SK-N-SH treated with all-trans-retinoic acid at 6 μM for 48 hours (cell line): ENCODE results near the gene ETS1.

Experiments
- ATAC-seq: fragments of 200-7000 bp; cut with Tn5 transposase; 3 replicates; pipeline ENCODE4 v1.9.1; 2020; ENCODE audit warnings: mild to moderate bottlenecking, moderate library complexity
- ARNTL ChIP-seq: fragments of 450-650 bp; formaldehyde crosslinking; IDR thresholded peaks from 2 replicates; pipeline ENCODE4 v1.5.0; 2020; ENCODE audit warnings: low read depth, mild to moderate bottlenecking, moderate library complexity, borderline replicate concordance
- BACH2 ChIP-seq: fragments of 250-450 bp; sonication (Bioruptor Pico); IDR thresholded peaks from 2 replicates; pipeline ENCODE4 v1.9.0; 2021; ENCODE audit warnings: mild to moderate bottlenecking, borderline replicate concordance
- CREB5 ChIP-seq: fragments of 250-450 bp; sonication (Bioruptor Pico); IDR thresholded peaks from 2 replicates; pipeline ENCODE4 v1.5.1; 2020; ENCODE audit warnings: low read depth, mild to moderate bottlenecking, moderate library complexity
- CSDC2 ChIP-seq: fragments of 250-450 bp; sonication (Bioruptor Pico); IDR thresholded peaks from 2 replicates; pipeline ENCODE4 v1.5.0; 2020; ENCODE audit warnings: mild to moderate bottlenecking, moderate library complexity
- CSRNP3 ChIP-seq: fragments of 250-450 bp; sonication (Bioruptor Pico); IDR thresholded peaks from 2 replicates; pipeline ENCODE4 v1.5.1; 2021; ENCODE audit warnings: mild to moderate bottlenecking, moderate library complexity
- ESRRG ChIP-seq: fragments of 250-450 bp; sonication (Bioruptor Pico); IDR thresholded peaks from 2 replicates; pipeline ENCODE4 v1.6.1; 2021; ENCODE audit warnings: mild to moderate bottlenecking
- GLIS3 ChIP-seq: fragments of 250-450 bp; sonication (Bioruptor Pico); IDR thresholded peaks from 2 replicates; pipeline ENCODE4 v1.5.0; 2020; ENCODE audit warnings: mild to moderate bottlenecking, moderate library complexity
- ISL1 ChIP-seq: fragments of 250-450 bp; sonication (Bioruptor Pico); IDR thresholded peaks from 2 replicates; pipeline ENCODE4 v2.1.2; 2022; ENCODE audit warnings: mild to moderate bottlenecking, moderate library complexity
- PATZ1 ChIP-seq: fragments of 250-450 bp; sonication (Bioruptor Pico); IDR thresholded peaks from 2 replicates; pipeline ENCODE4 v1.8.0; 2020; ENCODE audit warnings: mild to moderate bottlenecking, moderate library complexity, borderline replicate concordance
- POU6F1 ChIP-seq: fragments of 250-450 bp; sonication (Bioruptor Pico); IDR thresholded peaks from 2 replicates; pipeline ENCODE4 v1.8.0; 2021; ENCODE audit warnings: low read depth, mild to moderate bottlenecking, moderate library complexity, borderline replicate concordance
- PPARA ChIP-seq: fragments of 250-450 bp; sonication (Bioruptor Pico); IDR thresholded peaks from 2 replicates; pipeline ENCODE4 v1.5.0; 2020; ENCODE audit warnings: mild to moderate bottlenecking, borderline replicate concordance
- RARB ChIP-seq: fragments of 250-450 bp; sonication (Bioruptor Pico); IDR thresholded peaks from 2 replicates; pipeline ENCODE4 v1.8.0; 2021; ENCODE audit warnings: mild to moderate bottlenecking, moderate library complexity
- SNAI2 ChIP-seq: fragments of 250-450 bp; sonication (Bioruptor Pico); IDR thresholded peaks from 2 replicates; pipeline ENCODE4 v1.5.0; 2020; ENCODE audit warnings: mild to moderate bottlenecking, moderate library complexity
- TCF4 ChIP-seq: fragments of 250-450 bp; sonication (Bioruptor Pico); IDR thresholded peaks from 2 replicates; pipeline ENCODE4 v1.8.0; 2021; ENCODE audit warnings: mild to moderate bottlenecking, moderate library complexity, borderline replicate concordance
- TOX ChIP-seq: fragments of 250-450 bp; sonication (Bioruptor Pico); IDR thresholded peaks from 2 replicates; pipeline ENCODE4 v1.8.0; 2021; ENCODE audit warnings: mild to moderate bottlenecking, moderate library complexity, borderline replicate concordance
- TSHZ2 ChIP-seq: fragments of 250-450 bp; sonication (Bioruptor Pico); IDR thresholded peaks from 2 replicates; pipeline ENCODE4 v1.5.0; 2020; ENCODE audit warnings: mild to moderate bottlenecking, moderate library complexity
- ZC3H10 ChIP-seq: fragments of 250-450 bp; sonication (Bioruptor Pico); IDR thresholded peaks from 2 replicates; pipeline ENCODE4 v1.5.1; 2021; ENCODE audit warnings: mild to moderate bottlenecking, moderate library complexity
- ZFP3 ChIP-seq: fragments of 250-450 bp; sonication (Bioruptor Pico); IDR thresholded peaks from 2 replicates; pipeline ENCODE4 v1.5.0; 2020; ENCODE audit warnings: mild to moderate bottlenecking, moderate library complexity
- ZFP30 ChIP-seq: fragments of 450-650 bp; formaldehyde crosslinking; IDR thresholded peaks from 2 replicates; pipeline ENCODE4 v1.5.0; 2022; ENCODE audit warnings: mild to moderate bottlenecking, moderate library complexity
- ZNF565 ChIP-seq: fragments of 450-650 bp; formaldehyde crosslinking; conservative IDR thresholded peaks from 2 replicates; pipeline ENCODE4 v1.5.0; 2020; ENCODE audit warnings: low read depth, mild to moderate bottlenecking, moderate library complexity
- ZNF8 ChIP-seq: fragments of 450-650 bp; formaldehyde crosslinking; IDR thresholded peaks from 2 replicates; pipeline ENCODE4 v1.5.0; 2020; ENCODE audit warnings: mild to moderate bottlenecking, moderate library complexity

Gene ETS1

GRCh38 chr11:128565881-128566280 lies 21.5 kb downstream of the ETS1 start:
- no peak for ATAC-seq
- no peak for TF ChIP-seq TOX (CRISPR knock-in tag)
- TF ChIP-seq SNAI2 (CRISPR knock-in tag), result no peak
- TF ChIP-seq ARNTL (CRISPR knock-in tag), result no peak
- no peak for TF ChIP-seq GLIS3 (CRISPR knock-in tag)
- TF ChIP-seq PATZ1 (CRISPR knock-in tag), result no peak
- no peak for TF ChIP-seq BACH2
- no peak for TF ChIP-seq ISL1 (CRISPR knock-in tag)
- TF ChIP-seq PPARA (CRISPR knock-in tag), result no peak
- TF ChIP-seq ZNF565 (CRISPR knock-in tag), result no peak
- TF ChIP-seq RARB (CRISPR knock-in tag), result no peak
- TF ChIP-seq ZC3H10 (CRISPR knock-in tag), result no peak
- no peak for TF ChIP-seq ZNF8 (CRISPR knock-in tag)
- no peak for TF ChIP-seq CSDC2 (CRISPR knock-in tag)

- no peak for ATAC-seq
- no peak for TF ChIP-seq PPARA (CRISPR knock-in tag)
- TF ChIP-seq POU6F1, result no peak
- no peak for TF ChIP-seq SNAI2 (CRISPR knock-in tag)
- TF ChIP-seq GLIS3 (CRISPR knock-in tag), result no peak
- TF ChIP-seq CREB5 (CRISPR knock-in tag), result no peak
- no peak for TF ChIP-seq BACH2
- no peak for TF ChIP-seq ZNF8 (CRISPR knock-in tag)
- TF ChIP-seq ZFP3, result no peak
- no peak for TF ChIP-seq RARB (CRISPR knock-in tag)
- TF ChIP-seq, all 23 proteins: peak for 0
Measured at GRCh38 chr11:128564642-128565245, 22.6 kb downstream of the ETS1 start.

- TF ChIP-seq ZNF8 (CRISPR knock-in tag), result no peak
- TF ChIP-seq TCF4, result no peak
- TF ChIP-seq ESRRG, result no peak
- no peak for TF ChIP-seq RARB (CRISPR knock-in tag)
- no peak for TF ChIP-seq PATZ1 (CRISPR knock-in tag)
- no peak for TF ChIP-seq CSRNP3 (CRISPR knock-in tag)
- TF ChIP-seq CSDC2 (CRISPR knock-in tag), result no peak
- TF ChIP-seq ZFP30 (CRISPR knock-in tag), result no peak
- no peak for TF ChIP-seq SNAI2 (CRISPR knock-in tag)
- TF ChIP-seq ARNTL (CRISPR knock-in tag), result no peak
- TF ChIP-seq ZFP3, result no peak
- TF ChIP-seq GLIS3 (CRISPR knock-in tag), result no peak
- no peak for TF ChIP-seq CREB5 (CRISPR knock-in tag)
- no peak for TF ChIP-seq TSHZ2 (CRISPR knock-in tag)
- no peak for TF ChIP-seq BACH2
- TF ChIP-seq, all 23 proteins: peak for 0
- no peak for ATAC-seq
Measured at GRCh38 chr11:128563942-128564641, 23.3 kb downstream of the ETS1 start.
